ENCODE data around the gene SYP. TPM values are rescaled to one million over a fixed set of nuclear protein-coding genes. Genes with fewer than 3 reads are reported as not detected.
"Not testable (repeated sequence)": the region's sequence is repeated elsewhere in the genome, so short reads cannot be mapped to it uniquely, and the experiment has no call there.

Gene SYP
- total RNA-seq, 1 donor from 2014 or later, result 3.5 TPM

GRCh38 chrX:49147936-49148335 is 52.1 kb downstream of the SYP start:
- no peak overlapping the region for H3K27ac ChIP-seq
- intact Hi-C loops (cut with DNase I), result no loop called here
- TF ChIP-seq, protein P1, sequence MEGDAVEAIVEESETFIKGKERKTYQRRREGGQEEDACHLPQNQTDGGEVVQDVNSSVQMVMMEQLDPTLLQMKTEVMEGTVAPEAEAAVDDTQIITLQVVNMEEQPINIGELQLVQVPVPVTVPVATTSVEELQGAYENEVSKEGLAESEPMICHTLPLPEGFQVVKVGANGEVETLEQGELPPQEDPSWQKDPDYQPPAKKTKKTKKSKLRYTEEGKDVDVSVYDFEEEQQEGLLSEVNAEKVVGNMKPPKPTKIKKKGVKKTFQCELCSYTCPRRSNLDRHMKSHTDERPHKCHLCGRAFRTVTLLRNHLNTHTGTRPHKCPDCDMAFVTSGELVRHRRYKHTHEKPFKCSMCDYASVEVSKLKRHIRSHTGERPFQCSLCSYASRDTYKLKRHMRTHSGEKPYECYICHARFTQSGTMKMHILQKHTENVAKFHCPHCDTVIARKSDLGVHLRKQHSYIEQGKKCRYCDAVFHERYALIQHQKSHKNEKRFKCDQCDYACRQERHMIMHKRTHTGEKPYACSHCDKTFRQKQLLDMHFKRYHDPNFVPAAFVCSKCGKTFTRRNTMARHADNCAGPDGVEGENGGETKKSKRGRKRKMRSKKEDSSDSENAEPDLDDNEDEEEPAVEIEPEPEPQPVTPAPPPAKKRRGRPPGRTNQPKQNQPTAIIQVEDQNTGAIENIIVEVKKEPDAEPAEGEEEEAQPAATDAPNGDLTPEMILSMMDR (IDR thresholded peaks at IDR 0.05), result no peak
- DNase-seq, result no peak
- H3K27me3 ChIP-seq, result no peaks in the 10 kb centered on the region
- H3K9me3 ChIP-seq, result no peaks in the 10 kb centered on the region
- no peaks in the 10 kb centered on the region for H3K36me3 ChIP-seq
- H3K4me1 ChIP-seq, result no peaks in the 10 kb centered on the region
- no peak overlapping the region for H3K4me3 ChIP-seq
- no peak for ATAC-seq

GRCh38 chrX:49147282-49147681 is 52.7 kb downstream of the SYP start:
- no peak for DNase-seq
- intact Hi-C loops (cut with DNase I), result no loop called here
- H3K27ac ChIP-seq, result no peak overlapping the region
- no peaks in the 10 kb centered on the region for H3K27me3 ChIP-seq
- H3K4me1 ChIP-seq, result no peaks in the 10 kb centered on the region
- H3K9me3 ChIP-seq, result no peaks in the 10 kb centered on the region
- no peak overlapping the region for H3K4me3 ChIP-seq
- no peak for ATAC-seq
- TF ChIP-seq, protein P1 (IDR thresholded peaks at IDR 0.05), result no peak
- no peaks in the 10 kb centered on the region for H3K36me3 ChIP-seq

DNA sequence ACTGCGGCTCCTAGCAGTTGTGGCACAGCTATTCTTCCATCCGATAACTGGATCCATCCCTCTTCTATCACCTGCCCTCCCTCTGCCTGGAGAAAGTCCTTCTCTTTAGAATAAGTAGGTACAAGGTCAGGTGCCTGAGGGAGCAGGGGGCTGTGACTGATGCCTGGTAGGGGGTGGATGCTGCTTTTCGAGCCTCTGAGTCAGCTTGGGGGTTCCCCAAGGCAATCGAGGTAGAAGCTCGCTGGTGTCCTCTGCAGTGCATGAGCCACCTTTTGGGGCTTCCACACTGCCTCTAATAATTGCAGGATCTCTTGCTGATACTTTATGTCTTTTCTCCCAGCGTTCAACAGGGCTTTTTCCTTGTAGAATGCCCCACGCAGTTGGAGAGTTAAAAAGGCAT is 56.8 kb downstream of the SYP start:
- H3K9me3 ChIP-seq; ATAC-seq; H3K4me3 ChIP-seq; H3K27ac ChIP-seq; DNase-seq; H3K27me3 ChIP-seq; intact Hi-C loops (cut with DNase I); H3K4me1 ChIP-seq; H3K36me3 ChIP-seq: not testable (repeated sequence)

DNA sequence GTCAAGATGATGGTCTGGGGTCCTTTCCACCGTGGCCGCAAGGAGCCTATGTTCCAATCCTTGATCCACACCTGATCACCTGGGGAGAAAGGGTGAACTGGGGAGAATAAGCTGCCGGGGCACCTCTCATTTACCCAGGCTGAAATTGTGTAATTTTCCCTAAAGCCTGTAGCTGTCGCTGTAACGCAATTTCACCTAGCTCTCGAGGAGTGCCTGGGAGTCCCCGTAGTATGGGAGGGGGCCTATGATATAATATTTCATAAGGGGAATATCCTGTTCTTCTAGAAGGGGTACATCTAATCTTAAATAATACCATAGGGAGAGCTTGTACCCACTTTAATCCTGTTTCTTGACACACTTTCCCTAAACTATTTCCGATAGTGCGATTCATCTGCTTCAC is 57.7 kb downstream of the SYP start:
- H3K4me1 ChIP-seq; H3K27ac ChIP-seq; DNase-seq; H3K27me3 ChIP-seq; intact Hi-C loops (cut with DNase I); ATAC-seq; H3K4me3 ChIP-seq; H3K9me3 ChIP-seq; H3K36me3 ChIP-seq: not testable (repeated sequence)
- TF ChIP-seq, protein P1 (IDR thresholded peaks at IDR 0.05), result peak; percentile 47

DNA sequence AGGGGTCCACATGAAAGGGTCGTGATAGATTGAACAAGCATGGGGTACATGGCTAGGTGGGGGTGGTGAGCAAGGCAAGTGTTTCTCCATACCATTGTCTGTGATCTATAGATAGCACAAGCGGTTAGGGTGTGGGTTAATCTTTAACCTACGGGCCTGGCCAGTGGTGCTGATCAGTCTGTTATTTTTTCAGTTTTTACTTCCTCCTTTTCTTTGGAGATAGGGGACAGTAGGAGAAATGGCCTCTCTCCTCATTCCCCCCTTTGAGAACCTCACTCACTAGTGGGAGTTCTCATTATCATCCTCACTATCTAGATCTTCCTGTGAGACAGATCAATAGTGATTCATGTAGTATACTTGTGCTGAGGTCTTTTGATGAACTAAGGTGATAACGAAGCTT is 60.3 kb downstream of the SYP start:
- no peaks in the 10 kb centered on the region for H3K27me3 ChIP-seq
- intact Hi-C loops (cut with DNase I), result no loop called here

More for the DNA sequence above, 60.3 kb downstream of the SYP start:
- ATAC-seq (no peak), DNase-seq (no peak)
- no peak overlapping the region for H3K27ac ChIP-seq
- H3K4me3 ChIP-seq, result no peak overlapping the region
- TF ChIP-seq, protein P1 (IDR thresholded peaks at IDR 0.05), result no peak
- no peaks in the 10 kb centered on the region for H3K36me3 ChIP-seq
- no peaks in the 10 kb centered on the region for H3K4me1 ChIP-seq
- H3K9me3 ChIP-seq, result no peaks in the 10 kb centered on the region

Other genes starting within 250 kb of the SYP start
- gene OTUD5, start 242.6 kb downstream of the SYP start, total RNA-seq, result 42.6 TPM
- 1.2 TPM for gene KCND1, start 228.3 kb downstream of the SYP start, total RNA-seq
- gene GRIPAP1, start 197.9 kb downstream of the SYP start, total RNA-seq, result 52.8 TPM
- 62.4 TPM for gene TFE3, start 156.8 kb downstream of the SYP start, total RNA-seq
- gene CCDC120, start 141.2 kb downstream of the SYP start, total RNA-seq, result 10.8 TPM
- 17.3 TPM for gene PRAF2, start 126.2 kb downstream of the SYP start, total RNA-seq
- gene WDR45, start 120.3 kb downstream of the SYP start, total RNA-seq, result 63.2 TPM
- 19.3 TPM for gene GPKOW, start 76.5 kb downstream of the SYP start, total RNA-seq
- gene MAGIX, start 37.4 kb downstream of the SYP start, total RNA-seq, result 7.1 TPM
- gene PLP2, start 28.3 kb downstream of the SYP start, total RNA-seq, result 90.9 TPM
- gene PRICKLE3, start 13.8 kb downstream of the SYP start, total RNA-seq, result 16.4 TPM
- gene CACNA1F, start 33.1 kb upstream of the SYP start, total RNA-seq, result 1.4 TPM
- gene CCDC22, start 35.3 kb upstream of the SYP start, total RNA-seq, result 17.4 TPM
- 0.35 TPM for gene FOXP3, start 64.5 kb upstream of the SYP start, total RNA-seq
- 6.0 TPM for gene PPP1R3F, start 69.6 kb upstream of the SYP start, total RNA-seq
- gene GAGE10, start 103.5 kb upstream of the SYP start, total RNA-seq, result not detected
- gene GAGE12J, start 121.8 kb upstream of the SYP start, total RNA-seq, result not detected
- gene GAGE13, start 131.4 kb upstream of the SYP start, total RNA-seq, result not detected

All from upper lobe of right lung (tissue), 1 donor.